Fibroblast of mammary gland (primary cell): ENCODE data around the gene ACSS2.
"Not testable (repeated sequence)": the region's sequence is repeated elsewhere in the genome, so short reads cannot be mapped to it uniquely, and the experiment has no call there.

Experiments used
- DNase-seq: peaks from one replicate; pipeline ENCODE4 v3.0.0-alpha.2; 2010; ENCODE audit warnings: low read depth
- H3K4me3 ChIP-seq: 2 replicates; pipeline ENCODE4 v1.5.1; 2011; ENCODE audit warnings: low read depth, mild to moderate bottlenecking, low read length, moderate library complexity; ENCODE audit not compliant: control insufficient read depth
- CTCF ChIP-seq: conservative IDR thresholded peaks from 2 replicates; pipeline ENCODE4 v1.5.1; 2011; ENCODE audit warnings: low read depth, low read length, inconsistent platforms; ENCODE audit not compliant: control insufficient read depth, insufficient read depth

ACSS2 gene

GRCh38 chr20:34872622-34873224 is 3.7 kb upstream of the ACSS2 start, which contains the start of gene GGT7:
GGT7 (minus strand) TSS chr20:34872856; CDS start chr20:34872815, 41 bp downstream.
- TF ChIP-seq CTCF, result peak; percentile 37
- peak; percentile 56 for DNase-seq
- H3K4me3 ChIP-seq, result peak within 1 kb of the TSS; percentile 66

GRCh38 chr20:34873583-34874093 is 2.8 kb upstream of the ACSS2 start:
- DNase-seq, result no peak
- no peak overlapping the region for H3K4me3 ChIP-seq
- no peak for TF ChIP-seq CTCF

GRCh38 chr20:34874094-34874654 is 2.2 kb upstream of the ACSS2 start:
- peak; percentile 89 for DNase-seq
- peak; percentile 98 for TF ChIP-seq CTCF
- no peak overlapping the region for H3K4me3 ChIP-seq

- peak overlapping the region; percentile 49 for H3K4me3 ChIP-seq
- peak; percentile 22 for TF ChIP-seq CTCF
- peak; percentile 98 for DNase-seq
Observed at GRCh38 chr20:34875642-34876405, 588 bp upstream of the ACSS2 start.

- no peak for DNase-seq
- no peak overlapping the region for H3K4me3 ChIP-seq
- TF ChIP-seq CTCF, result no peak
Observed at GRCh38 chr20:34880215-34880850, 3.9 kb downstream of the ACSS2 start.

GRCh38 chr20:34880971-34881370 is 4.6 kb downstream of the ACSS2 start:
- H3K4me3 ChIP-seq, DNase-seq: not testable (repeated sequence)
